H1 (cell line): Measurements from ENCODE around the gene ACTR1A.

Experiments used
- ASH2L ChIP-seq: fragments of 200-600, 300-600 bp; sonication (generic); IDR thresholded peaks from one replicate; pipeline ENCODE4 v1.7.1; 2017; ENCODE audit warnings: low read length
- BRCA1 ChIP-seq: IDR thresholded peaks from 2 replicates; pipeline ENCODE4 v1.6.1; 2012; ENCODE audit warnings: low read depth, low read length, improper control_type of control experiment
- CHD2 ChIP-seq: IDR thresholded peaks from 2 replicates; pipeline ENCODE4 v1.6.1; 2012; ENCODE audit warnings: low read length, improper control_type of control experiment
- EP300 ChIP-seq, 2 experiments: IDR thresholded peaks; 1 replicate in 1 of 2; 2 replicates in 1 of 2; pipeline ENCODE4 v1.6.1; 2011 to 2012; ENCODE audit warnings: low read depth in 2 of 2, low read length in 2 of 2, mild to moderate bottlenecking in 2 of 2, borderline replicate concordance in 1 of 2, inconsistent platforms in 1 of 2, moderate library complexity in 1 of 2
- EZH2 ChIP-seq: fragments of 200-600 bp; sonication (generic); IDR thresholded peaks from 2 replicates; pipeline ENCODE4 v1.7.1; 2012; ENCODE audit warnings: low read depth, mild to moderate bottlenecking, moderate library complexity, low read length, inconsistent platforms; ENCODE audit not compliant: severe bottlenecking
- GTF2F1 ChIP-seq: IDR thresholded peaks from 2 replicates; pipeline ENCODE4 v1.6.1; 2012; ENCODE audit warnings: low read depth, low read length, improper control_type of control experiment, borderline replicate concordance
- POLR2A ChIP-seq, 2 experiments: IDR thresholded peaks; 1 replicate in 1 of 2; 2 replicates in 1 of 2; pipeline ENCODE4 v1.6.1; 2011; ENCODE audit warnings: low read depth in 2 of 2, low read length in 2 of 2, mild to moderate bottlenecking in 2 of 2; ENCODE audit errors: control extremely low read depth in 1 of 2
- TF ChIP-seq, protein P1 (sequence below): IDR thresholded peaks from 2 replicates; pipeline ENCODE4 v1.6.1; 2011; ENCODE audit warnings: low read depth, mild to moderate bottlenecking, low read length; ENCODE audit not compliant: insufficient read depth
- TF ChIP-seq, protein P2 (sequence below), 3 experiments: IDR thresholded peaks; 1 replicate in 2 of 3; 2 replicates in 1 of 3; pipeline versions ENCODE4 v1.5.1 to v1.6.1; 2011; ENCODE audit warnings: low read length in 3 of 3, mild to moderate bottlenecking in 3 of 3, inconsistent platforms in 2 of 3, low read depth in 1 of 3, moderate library complexity in 1 of 3; ENCODE audit not compliant: insufficient read depth in 1 of 3; ENCODE audit errors: control extremely low read depth in 1 of 3

GRCh38 chr10:102523250-102524029 is 20.9 kb upstream of the ACTR1A start:
- TF ChIP-seq CHD2 = no peak
- TF ChIP-seq, protein P1, sequence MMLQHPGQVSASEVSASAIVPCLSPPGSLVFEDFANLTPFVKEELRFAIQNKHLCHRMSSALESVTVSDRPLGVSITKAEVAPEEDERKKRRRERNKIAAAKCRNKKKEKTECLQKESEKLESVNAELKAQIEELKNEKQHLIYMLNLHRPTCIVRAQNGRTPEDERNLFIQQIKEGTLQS = no peak
- TF ChIP-seq, protein P2, sequence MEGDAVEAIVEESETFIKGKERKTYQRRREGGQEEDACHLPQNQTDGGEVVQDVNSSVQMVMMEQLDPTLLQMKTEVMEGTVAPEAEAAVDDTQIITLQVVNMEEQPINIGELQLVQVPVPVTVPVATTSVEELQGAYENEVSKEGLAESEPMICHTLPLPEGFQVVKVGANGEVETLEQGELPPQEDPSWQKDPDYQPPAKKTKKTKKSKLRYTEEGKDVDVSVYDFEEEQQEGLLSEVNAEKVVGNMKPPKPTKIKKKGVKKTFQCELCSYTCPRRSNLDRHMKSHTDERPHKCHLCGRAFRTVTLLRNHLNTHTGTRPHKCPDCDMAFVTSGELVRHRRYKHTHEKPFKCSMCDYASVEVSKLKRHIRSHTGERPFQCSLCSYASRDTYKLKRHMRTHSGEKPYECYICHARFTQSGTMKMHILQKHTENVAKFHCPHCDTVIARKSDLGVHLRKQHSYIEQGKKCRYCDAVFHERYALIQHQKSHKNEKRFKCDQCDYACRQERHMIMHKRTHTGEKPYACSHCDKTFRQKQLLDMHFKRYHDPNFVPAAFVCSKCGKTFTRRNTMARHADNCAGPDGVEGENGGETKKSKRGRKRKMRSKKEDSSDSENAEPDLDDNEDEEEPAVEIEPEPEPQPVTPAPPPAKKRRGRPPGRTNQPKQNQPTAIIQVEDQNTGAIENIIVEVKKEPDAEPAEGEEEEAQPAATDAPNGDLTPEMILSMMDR (IDR thresholded peaks at IDR 0.05; ENCODE audit: control extremely low read depth in 1 of 3, insufficient read depth in 1 of 3, low read depth in 1 of 3, low read length in 3 of 3) = no peak
- no peak for TF ChIP-seq GTF2F1
- no peak for TF ChIP-seq POLR2A (IDR thresholded peaks at IDR 0.05; ENCODE audit: control extremely low read depth in 1 of 2, low read depth in 2 of 2, low read length in 2 of 2)
- TF ChIP-seq EP300 (IDR thresholded peaks at IDR 0.05; ENCODE audit: borderline replicate concordance in 1 of 2, low read depth in 2 of 2, low read length in 2 of 2) = no peak
- no peak for TF ChIP-seq BRCA1
- TF ChIP-seq EZH2 = no peak
- TF ChIP-seq ASH2L = no peak
